HEK293 (cell line): ENCODE results near the gene MAP3K8.

Experiments
- GLIS2 ChIP-seq: fragments of 450-650 bp; formaldehyde crosslinking; IDR thresholded peaks from 2 replicates; pipeline ENCODE4 v1.5.1; 2016; ENCODE audit warnings: missing biosample characterization, missing genetic modification characterization
- IKZF3 ChIP-seq: fragments of 450-650 bp; IDR thresholded peaks from 2 replicates; pipeline ENCODE4 v1.5.0; 2018; ENCODE audit warnings: missing biosample characterization, mild to moderate bottlenecking, missing genetic modification characterization, moderate library complexity
- KLF9 ChIP-seq: fragments of 450-650 bp; formaldehyde crosslinking; IDR thresholded peaks from 2 replicates; pipeline ENCODE4 v1.5.1; 2016; ENCODE audit warnings: missing biosample characterization, missing genetic modification characterization, low read depth
- MEIS1 ChIP-seq: sonication (generic); formaldehyde crosslinking; IDR thresholded peaks from 2 replicates; pipeline ENCODE4 v1.8.1; 2022; ENCODE audit warnings: missing genetic modification reagents, mild to moderate bottlenecking, borderline replicate concordance
- ZBTB11 ChIP-seq: fragments of 450-650 bp; formaldehyde crosslinking; conservative IDR thresholded peaks from 2 replicates; pipeline ENCODE4 v1.5.1; 2016; ENCODE audit warnings: low read depth, missing biosample characterization, missing genetic modification characterization
- ZEB2 ChIP-seq: fragments of 450-650 bp; formaldehyde crosslinking; IDR thresholded peaks from 2 replicates; pipeline ENCODE4 v1.5.1; 2016; ENCODE audit warnings: missing biosample characterization, missing genetic modification characterization
- ZNF184 ChIP-seq: fragments of 450-650 bp; IDR thresholded peaks from 2 replicates; pipeline ENCODE4 v1.5.1; 2018; ENCODE audit warnings: missing biosample characterization, mild to moderate bottlenecking, missing genetic modification characterization
- ZNF221 ChIP-seq: fragments of 450-650 bp; formaldehyde crosslinking; IDR thresholded peaks from 2 replicates; pipeline ENCODE4 v1.5.1; 2017; ENCODE audit warnings: missing biosample characterization, missing genetic modification characterization, borderline replicate concordance
- ZNF274 ChIP-seq, 2 experiments: fragments of 200-500 bp in 1 of 2; fragments of 450-650 bp in 1 of 2; sonication (Bioruptor generic) in 1 of 2; formaldehyde crosslinking in 1 of 2; IDR thresholded peaks; 2 replicates each; pipeline versions ENCODE4 v1.5.1 to v1.6.1; 2014 to 2016; ENCODE audit warnings: borderline replicate concordance in 1 of 2, inconsistent platforms in 1 of 2, low read length in 1 of 2, missing biosample characterization in 1 of 2, missing genetic modification characterization in 1 of 2
- ZNF280D ChIP-seq: fragments of 450-650 bp; formaldehyde crosslinking; IDR thresholded peaks from 2 replicates; pipeline ENCODE4 v1.5.1; 2016; ENCODE audit warnings: missing biosample characterization, missing genetic modification characterization
- ZNF324 ChIP-seq: fragments of 450-650 bp; formaldehyde crosslinking; IDR thresholded peaks from 2 replicates; pipeline ENCODE4 v1.5.1; 2016; ENCODE audit warnings: missing biosample characterization, missing genetic modification characterization
- ZNF341 ChIP-seq: fragments of 450-650 bp; formaldehyde crosslinking; IDR thresholded peaks from 2 replicates; pipeline ENCODE4; 2016; ENCODE audit warnings: low read depth, missing biosample characterization, missing genetic modification characterization
- ZNF394 ChIP-seq: fragments of 450-650 bp; formaldehyde crosslinking; IDR thresholded peaks from 2 replicates; pipeline ENCODE4 v1.5.1; 2016; ENCODE audit warnings: missing biosample characterization, missing genetic modification characterization, mild to moderate bottlenecking, moderate library complexity, borderline replicate concordance
- ZNF426 ChIP-seq: fragments of 450-650 bp; formaldehyde crosslinking; IDR thresholded peaks from 2 replicates; pipeline ENCODE4 v1.5.1; 2017; ENCODE audit warnings: missing biosample characterization, missing genetic modification characterization, mild to moderate bottlenecking, inconsistent platforms, moderate library complexity
- ZNF610 ChIP-seq: fragments of 450-650 bp; formaldehyde crosslinking; IDR thresholded peaks from 2 replicates; pipeline ENCODE4 v1.5.1; 2016; ENCODE audit warnings: missing biosample characterization, missing genetic modification characterization, borderline replicate concordance
- ZNF629 ChIP-seq: fragments of 450-650 bp; formaldehyde crosslinking; IDR thresholded peaks from 2 replicates; pipeline ENCODE4 v1.5.1; 2017; ENCODE audit warnings: missing biosample characterization, missing genetic modification characterization
- ZNF843 ChIP-seq: fragments of 450-650 bp; formaldehyde crosslinking; IDR thresholded peaks from 2 replicates; pipeline ENCODE4 v1.5.1; 2016; ENCODE audit warnings: missing biosample characterization, missing genetic modification characterization
- ZSCAN4 ChIP-seq: fragments of 450-650 bp; formaldehyde crosslinking; IDR thresholded peaks from 2 replicates; pipeline ENCODE4 v1.5.1; 2017; ENCODE audit warnings: missing biosample characterization, missing genetic modification characterization
- ZXDB ChIP-seq: fragments of 450-650 bp; formaldehyde crosslinking; IDR thresholded peaks from 2 replicates; pipeline ENCODE4 v1.5.1; 2016; ENCODE audit warnings: missing biosample characterization, missing genetic modification characterization
- TF ChIP-seq, protein P1 (sequence below): fragments of 450-650 bp; formaldehyde crosslinking; optimal IDR thresholded peaks from 2 replicates; pipeline ENCODE3; 2016; ENCODE audit warnings: missing biosample characterization, mild to moderate bottlenecking, missing genetic modification characterization
- TF ChIP-seq, protein P2 (sequence below): fragments of 450-650 bp; formaldehyde crosslinking; IDR thresholded peaks from 2 replicates; pipeline ENCODE4 v1.5.1; 2016; ENCODE audit warnings: missing biosample characterization, missing genetic modification characterization, borderline replicate concordance
- TF ChIP-seq, protein P3 (sequence below): fragments of 450-650 bp; formaldehyde crosslinking; IDR thresholded peaks from 2 replicates; pipeline ENCODE4 v1.5.0; 2017; ENCODE audit warnings: missing biosample characterization, missing genetic modification characterization, borderline replicate concordance
- TF ChIP-seq, protein P4 (sequence below): fragments of 450-650 bp; formaldehyde crosslinking; IDR thresholded peaks from 2 replicates; pipeline ENCODE4 v1.5.1; 2017; ENCODE audit warnings: missing biosample characterization, missing genetic modification characterization

MAP3K8 gene

GRCh38 chr10:30433730-30434272, at the start of gene MAP3K8 (continued):
- TF ChIP-seq ZSCAN4 (tag by site-specific recombination) (no peak), ZNF426 (tag by site-specific recombination) (no peak), ZEB2 (tag by site-specific recombination) (peak; percentile 52; the same call in 1 of the 2 replicates), IKZF3 (tag by site-specific recombination) (peak; percentile 24; the same call in 1 of the 2 replicates), MEIS1 (CRISPR knock-in tag) (no peak), ZNF610 (tag by site-specific recombination) (no peak; the same call in none of the 2 replicates), ZNF629 (tag by site-specific recombination) (peak; percentile 20; the same call in 1 of the 2 replicates), ZBTB11 (peak; percentile 72), ZXDB (tag by site-specific recombination) (no peak), ZNF324 (tag by site-specific recombination) (peak; percentile 57; the same call in 1 of the 2 replicates), KLF9 (tag by site-specific recombination) (no peak), ZNF184 (tag by site-specific recombination) (no peak), ZNF843 (tag by site-specific recombination) (no peak), ZNF394 (peak; percentile 89; the same call in 1 of the 2 replicates), ZNF280D (tag by site-specific recombination) (no peak), ZNF341 (peak; percentile 92), ZNF274 (IDR thresholded peaks at IDR 0.05; ENCODE audit: low read length) (no peak), ZNF274 (tag by site-specific recombination; IDR thresholded peaks at IDR 0.05; ENCODE audit: borderline replicate concordance) (no peak), ZNF221 (tag by site-specific recombination) (no peak), GLIS2 (tag by site-specific recombination) (no peak)
- TF ChIP-seq, protein P1, sequence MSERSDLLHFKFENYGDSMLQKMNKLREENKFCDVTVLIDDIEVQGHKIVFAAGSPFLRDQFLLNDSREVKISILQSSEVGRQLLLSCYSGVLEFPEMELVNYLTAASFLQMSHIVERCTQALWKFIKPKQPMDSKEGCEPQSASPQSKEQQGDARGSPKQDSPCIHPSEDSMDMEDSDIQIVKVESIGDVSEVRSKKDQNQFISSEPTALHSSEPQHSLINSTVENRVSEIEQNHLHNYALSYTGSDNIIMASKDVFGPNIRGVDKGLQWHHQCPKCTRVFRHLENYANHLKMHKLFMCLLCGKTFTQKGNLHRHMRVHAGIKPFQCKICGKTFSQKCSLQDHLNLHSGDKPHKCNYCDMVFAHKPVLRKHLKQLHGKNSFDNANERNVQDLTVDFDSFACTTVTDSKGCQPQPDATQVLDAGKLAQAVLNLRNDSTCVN (tag by site-specific recombination) = peak; percentile 81
- TF ChIP-seq, protein P2, sequence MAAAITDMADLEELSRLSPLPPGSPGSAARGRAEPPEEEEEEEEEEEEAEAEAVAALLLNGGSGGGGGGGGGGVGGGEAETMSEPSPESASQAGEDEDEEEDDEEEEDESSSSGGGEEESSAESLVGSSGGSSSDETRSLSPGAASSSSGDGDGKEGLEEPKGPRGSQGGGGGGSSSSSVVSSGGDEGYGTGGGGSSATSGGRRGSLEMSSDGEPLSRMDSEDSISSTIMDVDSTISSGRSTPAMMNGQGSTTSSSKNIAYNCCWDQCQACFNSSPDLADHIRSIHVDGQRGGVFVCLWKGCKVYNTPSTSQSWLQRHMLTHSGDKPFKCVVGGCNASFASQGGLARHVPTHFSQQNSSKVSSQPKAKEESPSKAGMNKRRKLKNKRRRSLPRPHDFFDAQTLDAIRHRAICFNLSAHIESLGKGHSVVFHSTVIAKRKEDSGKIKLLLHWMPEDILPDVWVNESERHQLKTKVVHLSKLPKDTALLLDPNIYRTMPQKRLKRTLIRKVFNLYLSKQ (tag by site-specific recombination) = no peak
- TF ChIP-seq, protein P3, sequence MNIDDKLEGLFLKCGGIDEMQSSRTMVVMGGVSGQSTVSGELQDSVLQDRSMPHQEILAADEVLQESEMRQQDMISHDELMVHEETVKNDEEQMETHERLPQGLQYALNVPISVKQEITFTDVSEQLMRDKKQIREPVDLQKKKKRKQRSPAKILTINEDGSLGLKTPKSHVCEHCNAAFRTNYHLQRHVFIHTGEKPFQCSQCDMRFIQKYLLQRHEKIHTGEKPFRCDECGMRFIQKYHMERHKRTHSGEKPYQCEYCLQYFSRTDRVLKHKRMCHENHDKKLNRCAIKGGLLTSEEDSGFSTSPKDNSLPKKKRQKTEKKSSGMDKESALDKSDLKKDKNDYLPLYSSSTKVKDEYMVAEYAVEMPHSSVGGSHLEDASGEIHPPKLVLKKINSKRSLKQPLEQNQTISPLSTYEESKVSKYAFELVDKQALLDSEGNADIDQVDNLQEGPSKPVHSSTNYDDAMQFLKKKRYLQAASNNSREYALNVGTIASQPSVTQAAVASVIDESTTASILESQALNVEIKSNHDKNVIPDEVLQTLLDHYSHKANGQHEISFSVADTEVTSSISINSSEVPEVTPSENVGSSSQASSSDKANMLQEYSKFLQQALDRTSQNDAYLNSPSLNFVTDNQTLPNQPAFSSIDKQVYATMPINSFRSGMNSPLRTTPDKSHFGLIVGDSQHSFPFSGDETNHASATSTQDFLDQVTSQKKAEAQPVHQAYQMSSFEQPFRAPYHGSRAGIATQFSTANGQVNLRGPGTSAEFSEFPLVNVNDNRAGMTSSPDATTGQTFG (tag by site-specific recombination) = no peak
- TF ChIP-seq, protein P4, sequence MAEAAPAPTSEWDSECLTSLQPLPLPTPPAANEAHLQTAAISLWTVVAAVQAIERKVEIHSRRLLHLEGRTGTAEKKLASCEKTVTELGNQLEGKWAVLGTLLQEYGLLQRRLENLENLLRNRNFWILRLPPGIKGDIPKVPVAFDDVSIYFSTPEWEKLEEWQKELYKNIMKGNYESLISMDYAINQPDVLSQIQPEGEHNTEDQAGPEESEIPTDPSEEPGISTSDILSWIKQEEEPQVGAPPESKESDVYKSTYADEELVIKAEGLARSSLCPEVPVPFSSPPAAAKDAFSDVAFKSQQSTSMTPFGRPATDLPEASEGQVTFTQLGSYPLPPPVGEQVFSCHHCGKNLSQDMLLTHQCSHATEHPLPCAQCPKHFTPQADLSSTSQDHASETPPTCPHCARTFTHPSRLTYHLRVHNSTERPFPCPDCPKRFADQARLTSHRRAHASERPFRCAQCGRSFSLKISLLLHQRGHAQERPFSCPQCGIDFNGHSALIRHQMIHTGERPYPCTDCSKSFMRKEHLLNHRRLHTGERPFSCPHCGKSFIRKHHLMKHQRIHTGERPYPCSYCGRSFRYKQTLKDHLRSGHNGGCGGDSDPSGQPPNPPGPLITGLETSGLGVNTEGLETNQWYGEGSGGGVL (tag by site-specific recombination) = peak; percentile 89
